SK-N-SH treated with all-trans-retinoic acid at 6 μM for 48 hours (cell line): Measurements from ENCODE around the gene DPYD.

Experiments
- ARNTL ChIP-seq: fragments of 450-650 bp; formaldehyde crosslinking; IDR thresholded peaks from 2 replicates; pipeline ENCODE4 v1.5.0; 2020; ENCODE audit warnings: low read depth, mild to moderate bottlenecking, moderate library complexity, borderline replicate concordance
- BACH2 ChIP-seq: fragments of 250-450 bp; sonication (Bioruptor Pico); IDR thresholded peaks from 2 replicates; pipeline ENCODE4 v1.9.0; 2021; ENCODE audit warnings: mild to moderate bottlenecking, borderline replicate concordance
- CSRNP3 ChIP-seq: fragments of 250-450 bp; sonication (Bioruptor Pico); IDR thresholded peaks from 2 replicates; pipeline ENCODE4 v1.5.1; 2021; ENCODE audit warnings: mild to moderate bottlenecking, moderate library complexity
- GLIS3 ChIP-seq: fragments of 250-450 bp; sonication (Bioruptor Pico); IDR thresholded peaks from 2 replicates; pipeline ENCODE4 v1.5.0; 2020; ENCODE audit warnings: mild to moderate bottlenecking, moderate library complexity
- OSR1 ChIP-seq: fragments of 250-450 bp; sonication (Bioruptor Pico); IDR thresholded peaks from 2 replicates; pipeline ENCODE4 v1.8.0; 2022; ENCODE audit warnings: moderate library complexity, mild to moderate bottlenecking, inconsistent platforms
- PATZ1 ChIP-seq: fragments of 250-450 bp; sonication (Bioruptor Pico); IDR thresholded peaks from 2 replicates; pipeline ENCODE4 v1.8.0; 2020; ENCODE audit warnings: mild to moderate bottlenecking, moderate library complexity, borderline replicate concordance
- SNAI2 ChIP-seq: fragments of 250-450 bp; sonication (Bioruptor Pico); IDR thresholded peaks from 2 replicates; pipeline ENCODE4 v1.5.0; 2020; ENCODE audit warnings: mild to moderate bottlenecking, moderate library complexity
- TOX ChIP-seq: fragments of 250-450 bp; sonication (Bioruptor Pico); IDR thresholded peaks from 2 replicates; pipeline ENCODE4 v1.8.0; 2021; ENCODE audit warnings: mild to moderate bottlenecking, moderate library complexity, borderline replicate concordance
- TSHZ2 ChIP-seq: fragments of 250-450 bp; sonication (Bioruptor Pico); IDR thresholded peaks from 2 replicates; pipeline ENCODE4 v1.5.0; 2020; ENCODE audit warnings: mild to moderate bottlenecking, moderate library complexity
- ZC3H10 ChIP-seq: fragments of 250-450 bp; sonication (Bioruptor Pico); IDR thresholded peaks from 2 replicates; pipeline ENCODE4 v1.5.1; 2021; ENCODE audit warnings: mild to moderate bottlenecking, moderate library complexity
- ZFP30 ChIP-seq: fragments of 450-650 bp; formaldehyde crosslinking; IDR thresholded peaks from 2 replicates; pipeline ENCODE4 v1.5.0; 2022; ENCODE audit warnings: mild to moderate bottlenecking, moderate library complexity
- ZNF8 ChIP-seq: fragments of 450-650 bp; formaldehyde crosslinking; IDR thresholded peaks from 2 replicates; pipeline ENCODE4 v1.5.0; 2020; ENCODE audit warnings: mild to moderate bottlenecking, moderate library complexity

GRCh38 chr1:97619706-97620105 lies 301.1 kb downstream of the DPYD start:
- no peak for TF ChIP-seq GLIS3 (CRISPR knock-in tag)
- TF ChIP-seq TOX (CRISPR knock-in tag), result no peak
- no peak for TF ChIP-seq BACH2
- TF ChIP-seq ZNF8, result no peak
- no peak for TF ChIP-seq OSR1 (CRISPR knock-in tag)
- no peak for TF ChIP-seq CSRNP3 (CRISPR knock-in tag)
- TF ChIP-seq ZFP30 (CRISPR knock-in tag), result no peak
- TF ChIP-seq PATZ1 (CRISPR knock-in tag), result no peak
- no peak for TF ChIP-seq ZC3H10
- TF ChIP-seq TSHZ2 (CRISPR knock-in tag), result no peak
- TF ChIP-seq ARNTL, result no peak
- TF ChIP-seq SNAI2, result no peak
